Cardiac fibroblast (primary cell): ENCODE data around the gene ALCAM.

Experiments
- DNase-seq, 2 donors: peaks; one replicate each; pipeline versions ENCODE4 v3.0.0 to v3.0.0-alpha.2; 2010; ENCODE audit warnings: low read depth in 2 of 2
- H3K4me3 ChIP-seq, 2 donors: replicated peaks in 1 of 2; 1 replicate in 1 of 2; 2 replicates in 1 of 2; pipeline ENCODE4 v1.5.1; 2011; ENCODE audit warnings: low read depth in 2 of 2, low read length in 2 of 2, mild to moderate bottlenecking in 2 of 2, moderate library complexity in 1 of 2
- CTCF ChIP-seq: IDR thresholded peaks from one replicate; pipeline ENCODE4 v1.5.1; 2011; ENCODE audit warnings: low read depth, mild to moderate bottlenecking, low read length, inconsistent platforms

ALCAM gene

GRCh38 chr3:105347625-105348302 is 18.9 kb upstream of the ALCAM start:
- TF ChIP-seq CTCF: no peak
- no peak for DNase-seq
- H3K4me3 ChIP-seq: no peak overlapping the region

GRCh38 chr3:105348307-105348706 is 18.4 kb upstream of the ALCAM start:
- TF ChIP-seq CTCF: no peak
- DNase-seq: no peak

GRCh38 chr3:105349684-105350387 is 16.9 kb upstream of the ALCAM start:
- peak in 1 of 2 donors; percentile 75 for DNase-seq
- TF ChIP-seq CTCF: no peak
- no peak overlapping the region for H3K4me3 ChIP-seq

More at GRCh38 chr3:105348307-105348706, 18.4 kb upstream of the ALCAM start:
- H3K4me3 ChIP-seq: no peak overlapping the region

- H3K4me3 ChIP-seq: no peak overlapping the region
- peak; percentile 41 to 83 for DNase-seq
- no peak for TF ChIP-seq CTCF
These were observed 14.9 kb upstream of the ALCAM start for GRCh38 chr3:105351821-105352220.

- DNase-seq: peak; percentile 35 to 59
These were observed 13.7 kb upstream of the ALCAM start for GRCh38 chr3:105352976-105353375.

GRCh38 chr3:105353485-105354161 is 13.1 kb upstream of the ALCAM start:
- no peak for TF ChIP-seq CTCF
- peak overlapping the region; percentile 13 to 38 for H3K4me3 ChIP-seq
- DNase-seq: peak; percentile 58 to 66

More at GRCh38 chr3:105352976-105353375, 13.7 kb upstream of the ALCAM start:
- no peak for TF ChIP-seq CTCF
- no peak overlapping the region for H3K4me3 ChIP-seq
